ENCODE measurements around the gene TENM4.
A peak's percentile ranks its signal among the peaks of the same experiment; 100 is the strongest.

Gene TENM4

DNA sequence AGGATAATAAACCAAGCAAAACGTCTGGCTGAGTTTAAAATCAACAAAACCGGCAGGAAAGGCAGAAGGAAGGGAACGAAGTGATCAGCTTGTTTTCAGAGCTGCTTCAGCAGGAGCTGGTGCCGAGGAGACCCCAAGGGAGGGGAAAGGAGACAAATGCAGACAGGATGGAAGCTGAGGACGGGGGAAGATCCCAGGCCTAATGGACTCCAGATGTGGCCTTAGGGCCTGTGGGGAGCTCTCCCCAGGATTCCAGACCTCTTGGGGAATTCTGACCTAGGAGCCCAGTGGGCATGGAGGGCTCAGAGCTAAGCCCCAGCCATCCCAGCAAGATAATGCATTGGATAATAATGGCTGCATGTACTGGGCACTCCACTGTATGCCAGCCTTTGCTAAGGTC, 654.7 kb downstream of the TENM4 start:
- no peak for DNase-seq (ENCODE audit: low read depth)
- H3K4me3 ChIP-seq (ENCODE audit: low read depth, low read length): no peak overlapping the region

DNA sequence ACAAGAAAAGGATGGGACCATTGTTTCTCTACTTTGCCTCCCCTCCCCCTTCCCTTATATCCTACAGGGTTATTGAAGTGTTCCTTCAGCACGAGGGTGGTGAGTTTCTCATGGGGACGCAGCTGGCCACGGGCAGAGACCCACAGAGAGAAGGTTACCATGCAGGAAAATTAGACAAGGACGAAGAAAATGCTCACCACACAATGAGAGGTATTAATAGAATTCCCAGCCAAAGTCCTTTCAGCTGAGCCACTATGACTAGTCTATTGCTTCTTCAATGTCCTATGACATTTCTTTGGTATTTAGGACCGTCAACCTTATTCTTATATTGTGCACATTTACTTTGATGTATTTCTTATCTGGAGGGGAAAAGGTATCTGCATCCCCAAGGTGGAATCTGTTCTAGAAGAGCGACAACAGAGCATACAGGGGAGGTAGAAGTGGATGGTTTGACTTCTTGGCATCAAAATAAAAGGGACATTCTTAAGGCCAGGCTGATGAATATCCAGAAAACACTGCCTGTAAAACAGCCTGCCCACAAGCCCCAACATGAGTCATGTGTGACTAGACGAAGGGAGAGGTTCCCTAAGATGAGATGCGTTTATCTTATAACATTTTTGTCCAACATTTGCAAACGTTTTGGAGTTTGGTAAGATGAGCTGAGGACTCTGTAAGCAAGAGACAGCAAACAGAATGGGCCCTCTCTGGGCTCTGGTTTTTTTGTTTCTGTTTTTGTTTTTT, 656.3 kb downstream of the TENM4 start:
- no peak overlapping the region for H3K4me3 ChIP-seq (ENCODE audit: low read depth, low read length)
- peak; percentile 39 for DNase-seq (ENCODE audit: low read depth)

DNA sequence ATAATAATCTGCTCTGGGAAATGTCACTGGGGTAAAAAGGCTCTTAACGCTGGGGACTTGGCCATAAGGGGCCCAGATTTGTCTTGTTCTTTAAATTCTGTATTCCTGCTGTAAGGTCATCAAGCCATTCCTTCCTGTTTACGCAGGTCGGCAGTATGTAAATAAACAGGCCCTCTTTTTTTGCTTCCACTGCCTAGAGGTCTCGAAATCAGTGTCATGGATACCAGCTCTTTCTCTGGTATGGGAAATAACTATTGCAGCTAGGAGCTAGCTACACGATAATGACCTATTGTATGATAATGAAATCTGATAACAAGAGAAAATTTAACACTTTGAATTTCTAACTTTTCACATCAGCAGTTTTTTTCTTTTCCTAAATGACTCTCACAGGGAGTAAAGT, 657.0 kb downstream of the TENM4 start:
- DNase-seq (ENCODE audit: low read depth): no peak
- no peak overlapping the region for H3K4me3 ChIP-seq (ENCODE audit: low read depth, low read length)

DNA sequence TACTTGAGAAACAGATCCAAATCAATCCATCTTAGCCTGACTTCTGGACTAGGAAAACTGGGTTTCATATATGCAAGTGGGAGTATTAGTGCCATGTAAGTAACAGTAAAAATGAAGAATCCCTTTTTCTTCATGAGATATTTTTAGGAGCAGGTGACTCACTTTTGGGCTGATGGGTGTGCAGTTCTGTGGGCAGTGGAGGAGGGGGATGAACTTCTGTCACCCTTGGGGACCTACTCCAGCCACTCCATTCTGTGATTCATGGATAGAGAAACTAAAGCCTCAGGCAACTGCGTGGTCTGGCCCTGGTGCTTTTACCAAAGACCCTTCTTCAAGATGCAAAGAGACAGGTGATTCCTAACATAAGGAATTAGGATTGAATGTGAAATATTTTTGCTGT, 657.5 kb downstream of the TENM4 start:
- H3K4me3 ChIP-seq (ENCODE audit: low read depth, low read length): no peak overlapping the region
- DNase-seq (ENCODE audit: low read depth): no peak

DNA sequence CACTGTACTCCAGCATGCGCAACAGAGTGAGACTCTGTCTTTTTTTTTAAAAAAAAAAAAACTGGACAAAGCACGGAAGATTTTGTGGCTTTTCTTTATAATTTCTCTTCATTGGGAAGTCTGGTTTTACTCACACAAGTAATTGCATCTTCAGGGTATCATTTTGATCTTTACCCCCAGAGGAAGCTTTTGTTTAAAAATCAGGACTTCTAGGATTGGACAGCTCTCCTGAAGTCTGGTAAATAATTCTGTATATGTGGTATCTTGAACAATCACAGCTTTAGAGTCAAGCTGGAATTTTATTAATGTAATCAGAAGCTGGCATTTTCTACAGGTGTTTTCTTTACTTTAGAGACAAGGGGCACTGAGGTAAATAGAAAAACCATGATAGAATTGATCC, 658.1 kb downstream of the TENM4 start:
- no peak overlapping the region for H3K4me3 ChIP-seq (ENCODE audit: low read depth, low read length)
- no peak for DNase-seq (ENCODE audit: low read depth)

DNA sequence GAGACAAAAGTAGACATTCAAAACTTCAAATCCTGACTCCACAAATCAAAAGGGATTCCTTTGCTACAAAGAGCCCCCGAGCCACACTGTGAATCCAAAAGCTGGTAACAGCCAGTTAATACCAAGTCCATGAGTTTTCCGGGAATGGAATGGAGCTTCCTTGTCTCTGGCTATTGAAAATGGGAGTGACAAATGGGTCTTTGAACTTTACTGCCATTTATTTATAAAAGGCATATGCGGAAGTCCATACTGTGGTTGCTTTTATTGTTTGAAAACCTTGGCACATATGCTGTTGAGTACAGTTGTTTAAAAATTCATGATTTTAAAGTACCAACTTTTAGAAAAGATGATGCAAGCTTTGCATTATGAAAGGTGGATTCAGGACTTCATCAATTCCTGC, 659.9 kb downstream of the TENM4 start:
- DNase-seq (ENCODE audit: low read depth): no peak
- no peak overlapping the region for H3K4me3 ChIP-seq (ENCODE audit: low read depth, low read length)

DNA sequence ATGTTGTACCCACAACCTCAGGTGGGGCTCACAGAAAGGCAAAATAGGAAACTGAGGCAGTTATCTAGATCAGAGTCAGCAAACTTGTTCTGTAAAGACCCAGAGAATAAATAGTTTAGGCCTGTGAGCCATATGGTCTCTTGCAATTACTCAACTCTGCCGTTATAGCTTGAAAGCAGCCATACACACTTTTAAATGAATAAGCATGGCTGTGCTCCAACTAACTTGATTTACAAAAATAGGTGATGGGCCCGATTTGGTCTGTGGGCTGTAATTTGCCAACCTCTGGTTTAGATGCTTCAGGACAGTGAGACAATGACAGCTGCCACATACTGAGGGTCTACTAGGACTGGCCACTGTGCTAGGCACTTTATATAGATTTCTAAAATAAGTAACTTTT, 667.3 kb downstream of the TENM4 start:
- H3K4me3 ChIP-seq (ENCODE audit: low read depth, low read length): no peak overlapping the region

DNA sequence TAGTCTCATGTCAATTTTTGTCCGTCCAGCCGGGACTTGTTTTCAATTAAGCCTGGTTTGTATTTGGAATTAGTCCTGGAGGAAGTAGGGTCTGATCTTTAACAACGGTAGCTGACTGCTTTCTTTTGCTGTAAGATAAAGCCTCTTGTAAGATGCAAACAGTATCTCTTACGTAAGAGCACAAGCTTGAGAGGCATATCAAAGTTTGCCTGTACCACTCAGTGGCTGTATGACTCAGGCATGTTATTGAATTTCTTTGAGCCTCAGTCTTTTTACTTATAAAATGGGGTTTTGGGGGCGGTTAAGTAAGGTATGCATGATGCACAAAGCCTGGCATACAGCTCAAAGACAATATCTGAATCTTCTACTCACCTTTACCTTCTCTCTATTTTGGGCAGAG, 667.8 kb downstream of the TENM4 start:
- H3K4me3 ChIP-seq (ENCODE audit: low read depth, low read length): no peak overlapping the region
- DNase-seq (ENCODE audit: low read depth): no peak

More for the DNA sequence above, 667.3 kb downstream of the TENM4 start:
- no peak for DNase-seq (ENCODE audit: low read depth)

DNA sequence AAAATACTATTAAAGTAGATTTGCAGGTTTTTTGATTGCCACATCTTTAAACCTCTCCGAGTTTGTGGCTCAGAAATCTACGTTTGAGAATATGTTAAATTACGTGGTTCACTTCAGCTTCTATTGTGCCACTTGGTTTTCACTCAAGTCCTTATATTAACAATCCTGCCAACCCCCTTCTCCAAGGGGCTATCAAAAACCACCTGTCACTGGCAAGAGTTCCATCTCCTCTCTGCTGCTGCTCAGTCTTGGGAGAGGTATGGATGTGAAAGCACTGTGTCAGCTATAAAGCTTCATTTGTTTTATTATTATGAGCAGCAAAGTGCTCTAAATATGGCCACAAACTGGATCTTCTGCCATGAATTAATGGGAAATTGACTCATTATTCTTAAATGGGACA, 668.6 kb downstream of the TENM4 start:
- no peak for DNase-seq (ENCODE audit: low read depth)
- H3K4me3 ChIP-seq (ENCODE audit: low read depth, low read length): no peak overlapping the region

DNA sequence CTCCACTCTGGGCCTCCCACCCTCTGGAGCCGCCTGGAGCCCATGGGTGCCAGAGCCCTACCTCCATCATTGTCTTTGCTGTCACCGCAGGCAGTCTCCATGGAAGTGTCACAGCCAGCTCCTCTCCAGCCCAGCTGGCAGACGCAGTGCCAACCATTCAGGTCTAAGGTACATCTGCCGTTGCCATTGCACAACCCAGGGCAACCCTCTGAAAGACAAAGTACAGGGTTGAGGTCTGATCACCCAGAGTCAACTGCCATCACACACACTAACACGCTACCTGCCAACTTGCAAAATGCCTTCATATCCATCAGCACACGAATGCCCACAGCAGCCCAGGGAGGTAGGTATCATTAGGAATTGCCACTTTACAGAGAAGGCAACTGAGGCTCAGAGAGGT, 669.9 kb downstream of the TENM4 start:
- no peak for DNase-seq (ENCODE audit: low read depth)
- no peak overlapping the region for H3K4me3 ChIP-seq (ENCODE audit: low read depth, low read length)

DNA sequence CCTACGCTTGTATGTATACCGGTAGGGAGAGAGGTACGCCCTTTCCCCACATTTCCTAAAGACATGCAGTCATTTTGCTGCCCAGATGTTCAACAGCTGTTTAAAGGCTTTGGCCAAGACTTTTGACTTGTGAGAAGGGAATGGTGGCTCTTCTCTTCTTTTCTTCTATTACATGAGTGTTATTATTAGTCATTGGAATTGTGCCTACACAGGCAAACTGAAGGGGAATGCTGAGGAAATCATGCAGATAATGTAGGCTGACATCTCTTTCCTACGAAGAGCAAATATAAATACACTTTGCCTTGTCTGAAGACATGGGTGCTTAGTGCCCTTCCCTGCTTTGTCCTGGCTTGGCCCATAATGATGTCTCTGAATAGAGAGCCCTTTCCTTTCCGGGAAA, 671.9 kb downstream of the TENM4 start:
- DNase-seq (ENCODE audit: low read depth): no peak
- H3K4me3 ChIP-seq (ENCODE audit: low read depth, low read length): no peak overlapping the region

DNA sequence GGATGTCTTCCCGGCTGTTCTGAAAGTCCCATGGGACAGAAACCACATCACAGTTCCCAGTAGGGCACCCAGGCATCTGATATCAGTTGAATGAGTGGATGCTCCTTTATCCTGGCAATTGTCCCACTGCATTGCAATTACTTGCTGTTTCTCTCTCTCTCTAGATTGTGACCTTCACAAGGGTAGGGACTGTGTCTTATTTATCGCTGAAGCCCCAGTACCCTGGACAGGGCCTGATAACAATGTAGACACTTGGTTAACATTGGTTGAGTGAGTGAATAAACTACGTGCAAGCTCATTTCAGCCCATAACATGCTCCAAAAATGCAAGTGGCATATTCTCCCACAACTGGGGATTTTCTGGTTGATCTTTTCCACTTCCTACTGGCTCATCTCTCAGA, 672.5 kb downstream of the TENM4 start:
- H3K4me3 ChIP-seq (ENCODE audit: low read depth, low read length): no peak overlapping the region
- DNase-seq (ENCODE audit: low read depth): no peak

DNA sequence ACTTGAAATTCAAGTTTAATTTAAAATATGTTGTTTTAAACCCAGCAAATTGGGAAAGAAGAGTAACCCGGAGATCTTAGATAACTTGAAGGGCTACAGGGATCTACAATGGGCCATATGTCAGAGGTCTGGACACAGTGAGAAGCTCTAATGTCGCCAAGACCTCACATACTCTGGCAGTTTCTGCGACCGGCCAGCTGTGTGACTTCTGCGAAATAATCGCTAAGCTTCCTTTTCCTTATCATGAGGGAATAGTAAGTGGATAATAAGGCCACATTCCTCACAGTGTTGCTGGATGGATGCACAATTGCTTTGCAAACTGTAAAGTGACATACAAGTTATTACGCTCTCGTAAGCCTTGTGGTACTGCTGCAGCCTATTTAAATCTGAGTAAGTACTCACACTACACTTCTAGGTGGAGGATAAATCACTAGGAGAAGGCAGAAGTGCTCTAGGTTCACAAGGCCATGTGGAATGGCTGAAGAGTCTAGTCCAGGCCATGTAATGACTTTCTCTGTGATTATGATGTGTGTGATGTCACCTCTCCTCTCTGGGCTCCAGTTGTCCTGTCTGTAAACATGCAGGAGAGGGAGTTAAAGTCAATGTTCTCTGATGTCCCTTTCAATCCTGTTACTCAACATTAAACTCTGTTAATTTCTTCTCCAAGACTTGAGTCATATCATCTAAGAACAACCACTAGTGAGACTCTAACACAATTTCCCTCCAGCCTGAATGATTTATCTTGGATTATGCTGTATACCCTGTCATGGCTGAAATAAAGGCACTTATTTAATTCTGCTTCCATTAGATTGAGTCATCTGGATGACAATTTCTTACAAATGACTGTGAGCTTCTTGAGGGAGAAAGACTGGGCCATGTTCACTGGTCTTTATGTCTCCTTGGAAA, 673.5 kb downstream of the TENM4 start:
- no peak for DNase-seq (ENCODE audit: low read depth)
- no peak overlapping the region for H3K4me3 ChIP-seq (ENCODE audit: low read depth, low read length)

DNA sequence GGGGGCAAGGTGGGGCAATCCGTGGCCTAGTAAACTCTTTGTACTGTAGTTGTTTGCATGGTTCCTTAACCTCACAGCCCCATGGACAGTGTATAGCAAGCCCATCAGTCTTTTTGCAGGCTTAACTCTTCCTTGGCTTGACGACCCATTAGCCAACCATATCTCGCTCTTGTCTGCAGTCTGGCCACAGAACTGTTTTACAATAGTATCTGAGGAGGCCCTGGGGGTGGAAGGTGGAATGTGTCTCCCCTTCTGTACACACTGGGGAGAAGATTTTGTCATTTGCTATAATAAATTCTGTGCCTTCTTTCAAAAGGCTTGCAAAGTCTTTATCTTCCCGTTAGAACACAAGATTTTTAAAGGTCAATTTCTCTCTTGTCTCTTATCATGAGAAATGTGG, 675.9 kb downstream of the TENM4 start:
- no peak for DNase-seq (ENCODE audit: low read depth)
- H3K4me3 ChIP-seq (ENCODE audit: low read depth, low read length): no peak overlapping the region

DNA sequence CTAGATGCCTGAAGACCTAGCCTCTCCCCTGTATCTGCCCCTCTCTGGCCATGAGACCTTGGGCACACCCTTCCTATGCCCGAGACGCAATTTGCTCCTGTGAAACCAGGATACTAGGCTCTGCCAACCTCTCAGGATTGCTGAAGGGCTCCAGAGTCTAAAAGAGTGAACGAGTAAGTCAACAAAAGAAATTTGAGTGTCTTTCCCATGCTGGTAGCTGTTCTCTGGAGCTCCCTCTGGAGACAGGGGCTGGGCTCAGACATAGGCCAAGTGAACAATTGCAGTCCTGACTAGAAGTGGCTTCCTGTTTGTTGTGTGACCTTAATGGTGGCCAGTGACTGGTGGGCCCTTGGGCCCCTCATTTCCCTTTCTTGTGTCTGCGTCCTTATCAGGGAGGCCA, 677.2 kb downstream of the TENM4 start:
- H3K4me3 ChIP-seq (ENCODE audit: low read depth, low read length): no peak overlapping the region
- DNase-seq (ENCODE audit: low read depth): no peak

DNA sequence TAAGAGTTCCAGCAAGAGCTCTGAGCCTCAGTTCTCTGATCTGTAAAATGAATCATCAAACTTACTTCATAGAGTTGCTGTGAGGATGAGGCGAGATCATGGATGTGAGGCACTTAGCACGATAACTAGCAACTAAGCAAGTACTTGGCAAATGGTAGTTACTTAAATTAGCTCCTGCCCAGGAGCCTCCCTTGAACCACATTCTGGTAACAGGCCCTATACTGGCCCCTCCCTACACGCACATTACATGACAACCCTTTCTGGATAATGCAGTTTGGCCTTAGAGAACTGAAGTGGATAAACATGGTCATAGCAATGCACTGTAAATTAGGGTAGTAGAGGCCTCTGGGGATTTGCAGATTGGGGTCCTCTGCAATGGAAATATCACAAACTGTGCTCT, 678.7 kb downstream of the TENM4 start:
- H3K4me3 ChIP-seq (ENCODE audit: low read depth, low read length): no peak overlapping the region
- DNase-seq (ENCODE audit: low read depth): no peak

DNA sequence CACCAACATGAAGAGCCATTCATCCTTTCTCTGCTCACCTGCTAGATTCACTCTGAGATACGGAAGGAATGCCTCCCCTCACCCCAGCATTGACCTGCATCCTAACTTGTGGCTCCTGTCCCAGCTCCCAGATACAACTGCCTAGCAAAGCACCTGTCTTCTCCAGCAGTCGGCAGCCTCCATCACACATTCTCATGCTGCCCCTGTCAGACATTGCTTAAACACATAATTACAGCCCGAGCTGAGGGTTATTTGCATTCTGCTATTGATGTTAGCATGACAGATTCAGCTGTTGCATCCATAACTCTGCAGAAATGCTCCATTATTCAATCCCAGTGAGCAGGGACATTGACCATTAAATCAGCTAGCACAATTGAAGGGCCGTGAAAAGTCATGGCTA, 681.8 kb downstream of the TENM4 start:
- no peak overlapping the region for H3K4me3 ChIP-seq (ENCODE audit: low read depth, low read length)
- no peak for DNase-seq (ENCODE audit: low read depth)

DNA sequence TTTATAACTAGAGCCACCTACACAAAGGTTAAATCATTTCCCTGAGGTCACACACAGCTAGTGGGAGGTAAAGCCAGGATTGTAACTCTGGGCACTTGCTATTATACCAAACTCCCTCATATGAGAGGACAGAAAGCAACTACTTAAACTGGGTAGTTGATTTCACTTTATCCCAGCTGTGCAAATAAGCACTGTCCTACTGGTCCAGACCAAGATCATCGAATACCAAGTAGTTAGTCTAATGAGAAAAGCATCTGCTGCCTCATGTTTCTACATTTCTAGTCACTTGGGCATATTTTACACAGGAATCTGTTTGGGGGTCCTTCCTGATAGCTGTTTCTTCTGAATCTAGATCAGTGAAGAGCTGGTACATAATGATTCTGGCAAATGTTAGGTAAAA, 687.5 kb downstream of the TENM4 start:
- no peak for DNase-seq (ENCODE audit: low read depth)
- H3K4me3 ChIP-seq (ENCODE audit: low read depth, low read length): no peak overlapping the region

DNA sequence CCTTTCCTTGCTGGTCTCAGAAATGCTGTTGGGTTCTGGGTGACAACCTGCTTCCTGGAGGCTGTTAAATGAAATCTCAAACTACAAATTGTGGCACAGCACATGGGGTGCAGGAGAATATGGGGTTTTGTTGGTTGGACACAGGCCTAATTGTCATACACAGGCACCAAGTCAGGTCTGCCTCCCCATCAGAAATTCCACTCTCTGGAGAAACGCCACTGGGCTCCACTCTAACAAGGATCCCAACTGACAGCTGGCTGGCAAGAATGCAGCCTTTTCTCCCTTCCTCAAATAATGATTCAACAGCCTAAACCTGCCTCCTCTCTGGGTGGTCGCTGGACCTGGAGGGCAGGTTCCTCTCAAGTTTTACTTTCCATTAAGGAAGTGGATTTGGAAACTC, 688.3 kb downstream of the TENM4 start:
- DNase-seq (ENCODE audit: low read depth): no peak
- no peak overlapping the region for H3K4me3 ChIP-seq (ENCODE audit: low read depth, low read length)

DNA sequence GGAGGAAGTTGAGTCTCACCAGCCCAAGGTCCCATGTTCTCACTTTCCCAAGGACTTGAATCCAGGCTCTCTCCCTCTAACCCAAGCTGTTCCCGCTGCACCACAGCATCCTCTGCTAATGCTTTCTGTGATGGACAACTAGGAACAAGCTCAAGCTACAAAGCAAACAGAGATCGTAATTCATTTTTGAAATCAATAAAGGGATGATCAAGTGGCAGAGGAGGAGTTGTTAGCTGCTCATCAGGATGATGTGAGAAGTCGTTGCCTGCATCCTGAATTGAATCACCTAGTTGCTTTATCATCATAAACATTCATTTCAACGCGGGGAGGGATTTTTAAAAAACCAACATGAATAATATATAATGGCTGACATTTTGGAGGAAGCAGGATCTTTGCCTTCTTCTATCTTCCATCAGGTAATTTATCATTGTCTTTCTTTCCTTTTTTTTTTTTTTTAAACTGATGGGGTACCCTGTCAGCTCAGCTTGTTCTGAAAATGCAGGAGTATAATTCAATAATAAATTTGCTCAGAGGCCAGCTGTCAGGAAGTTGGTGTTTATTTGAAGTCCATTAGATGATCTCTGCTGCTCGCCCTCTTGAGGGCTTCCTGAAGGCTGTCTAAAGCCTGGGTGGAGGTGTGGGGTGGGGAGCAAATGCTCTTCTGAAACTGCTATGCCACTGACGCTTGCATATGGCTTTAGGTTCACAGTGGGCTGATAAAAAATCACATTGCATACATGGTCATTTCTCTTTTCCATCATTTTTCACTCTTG, 691.7 kb downstream of the TENM4 start:
- DNase-seq (ENCODE audit: low read depth): no peak
- H3K4me3 ChIP-seq (ENCODE audit: low read depth, low read length): no peak overlapping the region
